Measurements from ENCODE around the gene MAP3K4.
"Not testable (repeated sequence)": the region's sequence is repeated elsewhere in the genome, so short reads cannot be mapped to it uniquely, and the experiment has no call there.

DNA sequence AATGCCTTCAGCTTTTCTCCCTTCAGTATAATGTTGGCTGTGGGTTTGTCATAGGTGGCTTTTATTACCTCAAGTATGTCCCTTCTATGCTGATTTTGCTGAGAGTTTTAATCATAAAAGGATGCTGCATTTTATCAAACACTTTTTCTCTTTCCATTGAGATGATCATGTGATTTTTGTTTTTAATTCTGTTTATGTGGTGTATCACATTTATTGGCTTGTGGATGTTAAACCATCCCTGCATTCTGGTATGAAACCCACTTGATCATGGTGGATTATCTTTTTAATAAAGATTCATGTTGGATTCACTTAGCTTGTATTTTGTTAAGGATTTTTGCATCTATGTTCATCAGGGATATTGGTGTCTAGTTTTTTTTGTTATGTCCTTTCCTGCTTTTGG lies 131.8 kb downstream of the MAP3K4 start:
- TF ChIP-seq, protein P1, sequence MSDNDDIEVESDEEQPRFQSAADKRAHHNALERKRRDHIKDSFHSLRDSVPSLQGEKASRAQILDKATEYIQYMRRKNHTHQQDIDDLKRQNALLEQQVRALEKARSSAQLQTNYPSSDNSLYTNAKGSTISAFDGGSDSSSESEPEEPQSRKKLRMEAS (CRISPR knock-in tag; IDR thresholded peaks at IDR 0.05): not testable (repeated sequence)
- TF ChIP-seq CTCF (IDR thresholded peaks at IDR 0.05); ZNF423 (CRISPR knock-in tag; IDR thresholded peaks at IDR 0.05); TEAD4 (CRISPR knock-in tag; IDR thresholded peaks at IDR 0.05); CREM (CRISPR knock-in tag; IDR thresholded peaks at IDR 0.05); ATF3 (CRISPR knock-in tag; conservative IDR thresholded peaks at IDR 0.05); OVOL2 (CRISPR knock-in tag; IDR thresholded peaks at IDR 0.05; ENCODE audit: borderline replicate concordance); PREB (CRISPR knock-in tag; IDR thresholded peaks at IDR 0.05; ENCODE audit: borderline replicate concordance); ZNF232 (CRISPR knock-in tag; IDR thresholded peaks at IDR 0.05); FOXJ3 (CRISPR knock-in tag; IDR thresholded peaks at IDR 0.05; ENCODE audit: borderline replicate concordance); RELA (CRISPR knock-in tag; IDR thresholded peaks at IDR 0.05; ENCODE audit: borderline replicate concordance); USF1 (CRISPR knock-in tag; IDR thresholded peaks at IDR 0.05); ZNF671 (CRISPR knock-in tag; IDR thresholded peaks at IDR 0.05): not testable (repeated sequence)
- TF ChIP-seq, protein P2, sequence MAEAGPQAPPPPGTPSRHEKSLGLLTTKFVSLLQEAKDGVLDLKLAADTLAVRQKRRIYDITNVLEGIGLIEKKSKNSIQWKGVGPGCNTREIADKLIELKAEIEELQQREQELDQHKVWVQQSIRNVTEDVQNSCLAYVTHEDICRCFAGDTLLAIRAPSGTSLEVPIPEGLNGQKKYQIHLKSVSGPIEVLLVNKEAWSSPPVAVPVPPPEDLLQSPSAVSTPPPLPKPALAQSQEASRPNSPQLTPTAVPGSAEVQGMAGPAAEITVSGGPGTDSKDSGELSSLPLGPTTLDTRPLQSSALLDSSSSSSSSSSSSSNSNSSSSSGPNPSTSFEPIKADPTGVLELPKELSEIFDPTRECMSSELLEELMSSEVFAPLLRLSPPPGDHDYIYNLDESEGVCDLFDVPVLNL (CRISPR knock-in tag; IDR thresholded peaks at IDR 0.05; ENCODE audit: borderline replicate concordance, low read depth): not testable (repeated sequence)

All from WTC11 (cell line).